GM23338 (cell line): ENCODE data around the gene DLG2. TPM values are rescaled to one million over a fixed set of nuclear protein-coding genes. Genes with fewer than 3 reads are reported as not detected.

Experiments used
- ATAC-seq: fragments of 200-7000 bp; cut with Tn5 transposase; 3 replicates; pipeline ENCODE4 v1.9.1; 2020
- DNase-seq: peaks from one replicate; pipeline ENCODE4 v3.0.0-alpha.2; 2015; ENCODE audit warnings: low spot score
- H2AFZ ChIP-seq: fragments of 200-600 bp; sonication (generic); 2 replicates; pipeline ENCODE4 v1.8.0; 2016; ENCODE audit warnings: antibody characterized with exemption, mild to moderate bottlenecking, moderate library complexity
- H3F3A ChIP-seq: fragments of 200-600 bp; sonication (generic); replicated peaks from 2 replicates; pipeline ENCODE4 v1.8.0; 2017; ENCODE audit warnings: antibody characterized with exemption, mixed run types, low read depth
- H3K27ac ChIP-seq: fragments of 200-600 bp; sonication (generic); 2 replicates; pipeline ENCODE4 v1.6.1; 2016; ENCODE audit warnings: low read depth
- H3K27me3 ChIP-seq: fragments of 200-600 bp; sonication (generic); 2 replicates; pipeline ENCODE4 v1.8.0; 2016; ENCODE audit warnings: mild to moderate bottlenecking, mixed run types, moderate library complexity; ENCODE audit not compliant: insufficient read depth
- H3K36me3 ChIP-seq: fragments of 200-600 bp; sonication (generic); 2 replicates; pipeline ENCODE4 v1.8.0; 2016; ENCODE audit warnings: mild to moderate bottlenecking; ENCODE audit not compliant: insufficient read depth
- H3K4me1 ChIP-seq: fragments of 200-600 bp; sonication (generic); 2 replicates; pipeline ENCODE4 v1.8.0; 2016; ENCODE audit warnings: mild to moderate bottlenecking, moderate library complexity; ENCODE audit not compliant: insufficient read depth
- H3K4me2 ChIP-seq: fragments of 200-600 bp; sonication (generic); 2 replicates; pipeline ENCODE4 v1.7.1; 2017; ENCODE audit warnings: mixed run types
- H3K4me3 ChIP-seq: fragments of 200-600 bp; sonication (generic); 2 replicates; pipeline ENCODE4 v1.6.1; 2016; ENCODE audit warnings: mixed run types
- H3K79me2 ChIP-seq: fragments of 200-600 bp; sonication (generic); replicated peaks from 2 replicates; pipeline ENCODE4 v1.8.0; 2017; ENCODE audit warnings: mild to moderate bottlenecking; ENCODE audit not compliant: insufficient read depth
- H3K9me2 ChIP-seq: fragments of 200-600 bp; sonication (generic); 2 replicates; pipeline ENCODE4 v1.8.0; 2017; ENCODE audit not compliant: insufficient read depth
- H4K20me1 ChIP-seq: fragments of 200-600 bp; sonication (generic); replicated peaks from 2 replicates; pipeline ENCODE4 v1.8.0; 2017; ENCODE audit warnings: mild to moderate bottlenecking; ENCODE audit not compliant: insufficient read depth
- H3K27ac Mint-ChIP-seq: 2 replicates; pipeline ENCODE4 v1.8.0; 2020; ENCODE audit warnings: inconsistent platforms, mild to moderate bottlenecking, moderate library complexity, mixed read lengths
- H3K27me3 Mint-ChIP-seq: 3 replicates; pipeline ENCODE4 v1.8.0; 2022; ENCODE audit warnings: low read depth, mild to moderate bottlenecking, moderate library complexity, mixed read lengths, inconsistent platforms; ENCODE audit not compliant: insufficient read depth, poor library complexity
- H3K36me3 Mint-ChIP-seq: 3 replicates; pipeline ENCODE4 v1.8.0; 2021; ENCODE audit warnings: low read depth, mild to moderate bottlenecking, inconsistent platforms, moderate library complexity, mixed read lengths
- H3K4me1 Mint-ChIP-seq: 3 replicates; pipeline ENCODE4 v1.8.0; 2020; ENCODE audit warnings: mild to moderate bottlenecking, inconsistent platforms, mixed read lengths
- H3K4me3 Mint-ChIP-seq: 3 replicates; pipeline ENCODE4 v1.8.0; 2021; ENCODE audit warnings: moderate library complexity, mild to moderate bottlenecking, inconsistent platforms, mixed read lengths
- H3K9me3 Mint-ChIP-seq: 3 replicates; pipeline ENCODE4 v1.8.0; 2020; ENCODE audit warnings: moderate library complexity, mild to moderate bottlenecking, inconsistent platforms, mixed read lengths
- CREB1 ChIP-seq: fragments of 250-450 bp; sonication (Bioruptor Pico); IDR thresholded peaks from 2 replicates; pipeline ENCODE4 v1.5.0; 2020; ENCODE audit warnings: low read depth, mild to moderate bottlenecking, moderate library complexity
- EZH2 ChIP-seq: fragments of 200-600 bp; sonication (generic); IDR thresholded peaks from one replicate; pipeline ENCODE4 v1.8.0; 2017; ENCODE audit warnings: antibody characterized with exemption, mild to moderate bottlenecking, low read depth; ENCODE audit not compliant: unreplicated experiment
- EZH2phosphoT487 ChIP-seq: fragments of 200-600 bp; sonication (generic); IDR thresholded peaks from one replicate; pipeline ENCODE4 v1.8.1; 2018; ENCODE audit warnings: antibody characterized with exemption; ENCODE audit not compliant: unreplicated experiment
- JUNB ChIP-seq: IDR thresholded peaks from one replicate; pipeline ENCODE4 v1.6.1; 2016; ENCODE audit warnings: antibody characterized with exemption; ENCODE audit not compliant: unreplicated experiment
- NANOG ChIP-seq: IDR thresholded peaks from 2 replicates; pipeline ENCODE4 v1.6.1; 2016; ENCODE audit warnings: antibody characterized with exemption, borderline replicate concordance
- POLR2AphosphoS5 ChIP-seq: IDR thresholded peaks from 2 replicates; pipeline ENCODE4 v1.6.1; 2016; ENCODE audit warnings: antibody characterized with exemption, low read depth
- STAT1 ChIP-seq: IDR thresholded peaks from one replicate; pipeline ENCODE4 v1.6.1; 2016; ENCODE audit warnings: antibody characterized with exemption; ENCODE audit not compliant: unreplicated experiment
- ZNF114 ChIP-seq: fragments of 250-450 bp; sonication (Bioruptor Pico); IDR thresholded peaks from 2 replicates; pipeline ENCODE4 v1.5.0; 2020; ENCODE audit warnings: mild to moderate bottlenecking, moderate library complexity
- ZNF331 ChIP-seq: fragments of 250-450 bp; sonication (Bioruptor Pico); IDR thresholded peaks from 2 replicates; pipeline ENCODE4 v1.5.0; 2020; ENCODE audit warnings: low read depth, mild to moderate bottlenecking, moderate library complexity
- polyA plus RNA-seq: library from polyadenylated mRNA; unstranded; fragments of >200 nt; fragmentation: Nextera tagmentation; extraction: Ambion mirVana; gene quantifications from 2 replicates; pipeline ENCODE4 v1.2.1, GENCODE V29; 2016
- total RNA-seq: library from RNA; depleted of rRNA; stranded (reverse); fragments of >200 nt; shearing (Covaris generic); gene quantifications from 2 replicates; pipeline ENCODE4 v1.2.3, GENCODE V29; 2014
- TF ChIP-seq, protein P1 (sequence below), 2 experiments: fragments of 200-600 bp in 1 of 2; sonication (generic) in 1 of 2; conservative IDR thresholded peaks; 2 replicates each; pipeline versions ENCODE4 v1.5.1 to v1.6.1; 2016 to 2017; ENCODE audit warnings: antibody characterized with exemption in 2 of 2, low read depth in 2 of 2, mild to moderate bottlenecking in 2 of 2, moderate library complexity in 1 of 2
- TF ChIP-seq, protein P2 (sequence below): fragments of 250-450 bp; sonication (Bioruptor Pico); IDR thresholded peaks from 2 replicates; pipeline ENCODE4 v1.5.0; 2020; ENCODE audit warnings: mild to moderate bottlenecking, moderate library complexity
- TF ChIP-seq, protein P3 (sequence below): IDR thresholded peaks from 2 replicates; pipeline ENCODE4 v1.6.1; 2016; ENCODE audit warnings: antibody characterized with exemption
- TF ChIP-seq, protein P4 (sequence below): IDR thresholded peaks from one replicate; pipeline ENCODE4 v1.6.1; 2018; ENCODE audit warnings: antibody characterized with exemption; ENCODE audit not compliant: unreplicated experiment

Gene DLG2
- total and polyA plus RNA-seq, 2 experiments from 2014 or later: 19.8 to 21.5 TPM

DNA sequence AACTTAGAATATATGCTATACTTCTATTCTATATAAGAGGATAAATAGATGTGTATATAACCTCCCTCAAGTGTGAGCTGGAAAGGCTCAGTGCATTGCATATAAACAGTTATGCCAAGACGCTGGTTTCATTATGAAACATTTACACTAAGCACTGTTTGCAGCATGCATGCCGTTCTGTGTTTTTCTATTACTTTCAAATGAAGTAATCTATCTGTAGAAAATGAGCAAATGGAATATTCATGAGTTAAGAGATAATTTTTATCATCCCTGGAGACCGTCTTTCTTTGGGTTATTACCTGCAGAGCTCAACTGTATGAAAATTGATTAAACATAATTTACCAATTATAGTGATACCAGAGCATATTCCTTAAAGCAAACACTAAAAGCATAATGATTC, 1415.2 kb downstream of the DLG2 start:
- H3K4me3 Mint-ChIP-seq: no peak overlapping the region
- DNase-seq (no peak), ATAC-seq (no peak)
- H3K27ac Mint-ChIP-seq: no peak overlapping the region
- no peaks in the 10 kb centered on the region for H3K9me2 ChIP-seq
- no peaks in the 10 kb centered on the region for H3F3A ChIP-seq
- H3K4me2 ChIP-seq: no peak overlapping the region
- no peaks in the 10 kb centered on the region for H3K36me3 Mint-ChIP-seq
- no peaks in the 10 kb centered on the region for H3K4me1 Mint-ChIP-seq
- H2AFZ ChIP-seq: no peak overlapping the region; the same call in 1 of the 2 replicates
- no peaks in the 10 kb centered on the region for H3K36me3 ChIP-seq
- no peaks in the 10 kb centered on the region for H3K79me2 ChIP-seq
- no peaks in the 10 kb centered on the region for H3K9me3 Mint-ChIP-seq
- H3K4me3 ChIP-seq: no peak overlapping the region
- H3K27ac ChIP-seq: no peak overlapping the region
- H3K27me3 ChIP-seq: no peaks in the 10 kb centered on the region
- H3K27me3 Mint-ChIP-seq: no peaks in the 10 kb centered on the region
- H4K20me1 ChIP-seq: no peaks in the 10 kb centered on the region
- no peaks in the 10 kb centered on the region for H3K4me1 ChIP-seq
- no peak for TF ChIP-seq JUNB
- TF ChIP-seq, protein P1, sequence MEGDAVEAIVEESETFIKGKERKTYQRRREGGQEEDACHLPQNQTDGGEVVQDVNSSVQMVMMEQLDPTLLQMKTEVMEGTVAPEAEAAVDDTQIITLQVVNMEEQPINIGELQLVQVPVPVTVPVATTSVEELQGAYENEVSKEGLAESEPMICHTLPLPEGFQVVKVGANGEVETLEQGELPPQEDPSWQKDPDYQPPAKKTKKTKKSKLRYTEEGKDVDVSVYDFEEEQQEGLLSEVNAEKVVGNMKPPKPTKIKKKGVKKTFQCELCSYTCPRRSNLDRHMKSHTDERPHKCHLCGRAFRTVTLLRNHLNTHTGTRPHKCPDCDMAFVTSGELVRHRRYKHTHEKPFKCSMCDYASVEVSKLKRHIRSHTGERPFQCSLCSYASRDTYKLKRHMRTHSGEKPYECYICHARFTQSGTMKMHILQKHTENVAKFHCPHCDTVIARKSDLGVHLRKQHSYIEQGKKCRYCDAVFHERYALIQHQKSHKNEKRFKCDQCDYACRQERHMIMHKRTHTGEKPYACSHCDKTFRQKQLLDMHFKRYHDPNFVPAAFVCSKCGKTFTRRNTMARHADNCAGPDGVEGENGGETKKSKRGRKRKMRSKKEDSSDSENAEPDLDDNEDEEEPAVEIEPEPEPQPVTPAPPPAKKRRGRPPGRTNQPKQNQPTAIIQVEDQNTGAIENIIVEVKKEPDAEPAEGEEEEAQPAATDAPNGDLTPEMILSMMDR (conservative IDR thresholded peaks at IDR 0.05; ENCODE audit: low read depth in 2 of 2): no peak
- no peak for TF ChIP-seq POLR2AphosphoS5
- TF ChIP-seq ZNF114 (CRISPR knock-in tag): no peak
- TF ChIP-seq NANOG: no peak
- TF ChIP-seq, protein P2, sequence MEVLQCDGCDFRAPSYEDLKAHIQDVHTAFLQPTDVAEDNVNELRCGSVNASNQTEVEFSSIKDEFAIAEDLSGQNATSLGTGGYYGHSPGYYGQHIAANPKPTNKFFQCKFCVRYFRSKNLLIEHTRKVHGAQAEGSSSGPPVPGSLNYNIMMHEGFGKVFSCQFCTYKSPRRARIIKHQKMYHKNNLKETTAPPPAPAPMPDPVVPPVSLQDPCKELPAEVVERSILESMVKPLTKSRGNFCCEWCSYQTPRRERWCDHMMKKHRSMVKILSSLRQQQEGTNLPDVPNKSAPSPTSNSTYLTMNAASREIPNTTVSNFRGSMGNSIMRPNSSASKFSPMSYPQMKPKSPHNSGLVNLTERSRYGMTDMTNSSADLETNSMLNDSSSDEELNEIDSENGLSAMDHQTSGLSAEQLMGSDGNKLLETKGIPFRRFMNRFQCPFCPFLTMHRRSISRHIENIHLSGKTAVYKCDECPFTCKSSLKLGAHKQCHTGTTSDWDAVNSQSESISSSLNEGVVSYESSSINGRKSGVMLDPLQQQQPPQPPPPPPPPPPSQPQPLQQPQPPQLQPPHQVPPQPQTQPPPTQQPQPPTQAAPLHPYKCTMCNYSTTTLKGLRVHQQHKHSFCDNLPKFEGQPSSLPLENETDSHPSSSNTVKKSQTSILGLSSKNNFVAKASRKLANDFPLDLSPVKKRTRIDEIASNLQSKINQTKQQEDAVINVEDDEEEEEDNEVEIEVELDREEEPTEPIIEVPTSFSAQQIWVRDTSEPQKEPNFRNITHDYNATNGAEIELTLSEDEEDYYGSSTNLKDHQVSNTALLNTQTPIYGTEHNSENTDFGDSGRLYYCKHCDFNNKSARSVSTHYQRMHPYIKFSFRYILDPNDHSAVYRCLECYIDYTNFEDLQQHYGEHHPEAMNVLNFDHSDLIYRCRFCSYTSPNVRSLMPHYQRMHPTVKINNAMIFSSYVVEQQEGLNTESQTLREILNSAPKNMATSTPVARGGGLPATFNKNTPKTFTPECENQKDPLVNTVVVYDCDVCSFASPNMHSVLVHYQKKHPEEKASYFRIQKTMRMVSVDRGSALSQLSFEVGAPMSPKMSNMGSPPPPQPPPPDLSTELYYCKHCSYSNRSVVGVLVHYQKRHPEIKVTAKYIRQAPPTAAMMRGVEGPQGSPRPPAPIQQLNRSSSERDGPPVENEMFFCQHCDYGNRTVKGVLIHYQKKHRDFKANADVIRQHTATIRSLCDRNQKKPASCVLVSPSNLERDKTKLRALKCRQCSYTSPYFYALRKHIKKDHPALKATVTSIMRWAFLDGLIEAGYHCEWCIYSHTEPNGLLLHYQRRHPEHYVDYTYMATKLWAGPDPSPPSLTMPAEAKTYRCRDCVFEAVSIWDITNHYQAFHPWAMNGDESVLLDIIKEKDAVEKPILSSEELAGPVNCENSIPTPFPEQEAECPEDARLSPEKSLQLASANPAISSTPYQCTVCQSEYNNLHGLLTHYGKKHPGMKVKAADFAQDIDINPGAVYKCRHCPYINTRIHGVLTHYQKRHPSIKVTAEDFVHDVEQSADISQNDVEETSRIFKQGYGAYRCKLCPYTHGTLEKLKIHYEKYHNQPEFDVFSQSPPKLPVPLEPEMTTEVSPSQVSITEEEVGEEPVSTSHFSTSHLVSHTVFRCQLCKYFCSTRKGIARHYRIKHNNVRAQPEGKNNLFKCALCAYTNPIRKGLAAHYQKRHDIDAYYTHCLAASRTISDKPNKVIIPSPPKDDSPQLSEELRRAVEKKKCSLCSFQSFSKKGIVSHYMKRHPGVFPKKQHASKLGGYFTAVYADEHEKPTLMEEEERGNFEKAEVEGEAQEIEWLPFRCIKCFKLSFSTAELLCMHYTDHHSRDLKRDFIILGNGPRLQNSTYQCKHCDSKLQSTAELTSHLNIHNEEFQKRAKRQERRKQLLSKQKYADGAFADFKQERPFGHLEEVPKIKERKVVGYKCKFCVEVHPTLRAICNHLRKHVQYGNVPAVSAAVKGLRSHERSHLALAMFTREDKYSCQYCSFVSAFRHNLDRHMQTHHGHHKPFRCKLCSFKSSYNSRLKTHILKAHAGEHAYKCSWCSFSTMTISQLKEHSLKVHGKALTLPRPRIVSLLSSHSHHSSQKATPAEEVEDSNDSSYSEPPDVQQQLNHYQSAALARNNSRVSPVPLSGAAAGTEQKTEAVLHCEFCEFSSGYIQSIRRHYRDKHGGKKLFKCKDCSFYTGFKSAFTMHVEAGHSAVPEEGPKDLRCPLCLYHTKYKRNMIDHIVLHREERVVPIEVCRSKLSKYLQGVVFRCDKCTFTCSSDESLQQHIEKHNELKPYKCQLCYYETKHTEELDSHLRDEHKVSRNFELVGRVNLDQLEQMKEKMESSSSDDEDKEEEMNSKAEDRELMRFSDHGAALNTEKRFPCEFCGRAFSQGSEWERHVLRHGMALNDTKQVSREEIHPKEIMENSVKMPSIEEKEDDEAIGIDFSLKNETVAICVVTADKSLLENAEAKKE (CRISPR knock-in tag): no peak
- no peak for TF ChIP-seq ZNF331 (CRISPR knock-in tag)
- TF ChIP-seq CREB1 (CRISPR knock-in tag): no peak
- no peak for TF ChIP-seq EZH2phosphoT487
- TF ChIP-seq, protein P3, sequence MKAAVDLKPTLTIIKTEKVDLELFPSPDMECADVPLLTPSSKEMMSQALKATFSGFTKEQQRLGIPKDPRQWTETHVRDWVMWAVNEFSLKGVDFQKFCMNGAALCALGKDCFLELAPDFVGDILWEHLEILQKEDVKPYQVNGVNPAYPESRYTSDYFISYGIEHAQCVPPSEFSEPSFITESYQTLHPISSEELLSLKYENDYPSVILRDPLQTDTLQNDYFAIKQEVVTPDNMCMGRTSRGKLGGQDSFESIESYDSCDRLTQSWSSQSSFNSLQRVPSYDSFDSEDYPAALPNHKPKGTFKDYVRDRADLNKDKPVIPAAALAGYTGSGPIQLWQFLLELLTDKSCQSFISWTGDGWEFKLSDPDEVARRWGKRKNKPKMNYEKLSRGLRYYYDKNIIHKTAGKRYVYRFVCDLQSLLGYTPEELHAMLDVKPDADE: no peak
- no peak for TF ChIP-seq EZH2
- TF ChIP-seq, protein P4, sequence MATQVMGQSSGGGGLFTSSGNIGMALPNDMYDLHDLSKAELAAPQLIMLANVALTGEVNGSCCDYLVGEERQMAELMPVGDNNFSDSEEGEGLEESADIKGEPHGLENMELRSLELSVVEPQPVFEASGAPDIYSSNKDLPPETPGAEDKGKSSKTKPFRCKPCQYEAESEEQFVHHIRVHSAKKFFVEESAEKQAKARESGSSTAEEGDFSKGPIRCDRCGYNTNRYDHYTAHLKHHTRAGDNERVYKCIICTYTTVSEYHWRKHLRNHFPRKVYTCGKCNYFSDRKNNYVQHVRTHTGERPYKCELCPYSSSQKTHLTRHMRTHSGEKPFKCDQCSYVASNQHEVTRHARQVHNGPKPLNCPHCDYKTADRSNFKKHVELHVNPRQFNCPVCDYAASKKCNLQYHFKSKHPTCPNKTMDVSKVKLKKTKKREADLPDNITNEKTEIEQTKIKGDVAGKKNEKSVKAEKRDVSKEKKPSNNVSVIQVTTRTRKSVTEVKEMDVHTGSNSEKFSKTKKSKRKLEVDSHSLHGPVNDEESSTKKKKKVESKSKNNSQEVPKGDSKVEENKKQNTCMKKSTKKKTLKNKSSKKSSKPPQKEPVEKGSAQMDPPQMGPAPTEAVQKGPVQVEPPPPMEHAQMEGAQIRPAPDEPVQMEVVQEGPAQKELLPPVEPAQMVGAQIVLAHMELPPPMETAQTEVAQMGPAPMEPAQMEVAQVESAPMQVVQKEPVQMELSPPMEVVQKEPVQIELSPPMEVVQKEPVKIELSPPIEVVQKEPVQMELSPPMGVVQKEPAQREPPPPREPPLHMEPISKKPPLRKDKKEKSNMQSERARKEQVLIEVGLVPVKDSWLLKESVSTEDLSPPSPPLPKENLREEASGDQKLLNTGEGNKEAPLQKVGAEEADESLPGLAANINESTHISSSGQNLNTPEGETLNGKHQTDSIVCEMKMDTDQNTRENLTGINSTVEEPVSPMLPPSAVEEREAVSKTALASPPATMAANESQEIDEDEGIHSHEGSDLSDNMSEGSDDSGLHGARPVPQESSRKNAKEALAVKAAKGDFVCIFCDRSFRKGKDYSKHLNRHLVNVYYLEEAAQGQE: no peak
- no peak for TF ChIP-seq STAT1
